GM19240 (cell line): Measurements from ENCODE around the gene HOXC5.
"Not testable (repeated sequence)": the region's sequence is repeated elsewhere in the genome, so short reads cannot be mapped to it uniquely, and the experiment has no call there.

Experiments
- DNase-seq: peaks from one replicate; pipeline ENCODE4 v3.0.0; 2011; ENCODE audit warnings: low spot score; ENCODE audit not compliant: insufficient read length

The HOXC5 gene

DNA sequence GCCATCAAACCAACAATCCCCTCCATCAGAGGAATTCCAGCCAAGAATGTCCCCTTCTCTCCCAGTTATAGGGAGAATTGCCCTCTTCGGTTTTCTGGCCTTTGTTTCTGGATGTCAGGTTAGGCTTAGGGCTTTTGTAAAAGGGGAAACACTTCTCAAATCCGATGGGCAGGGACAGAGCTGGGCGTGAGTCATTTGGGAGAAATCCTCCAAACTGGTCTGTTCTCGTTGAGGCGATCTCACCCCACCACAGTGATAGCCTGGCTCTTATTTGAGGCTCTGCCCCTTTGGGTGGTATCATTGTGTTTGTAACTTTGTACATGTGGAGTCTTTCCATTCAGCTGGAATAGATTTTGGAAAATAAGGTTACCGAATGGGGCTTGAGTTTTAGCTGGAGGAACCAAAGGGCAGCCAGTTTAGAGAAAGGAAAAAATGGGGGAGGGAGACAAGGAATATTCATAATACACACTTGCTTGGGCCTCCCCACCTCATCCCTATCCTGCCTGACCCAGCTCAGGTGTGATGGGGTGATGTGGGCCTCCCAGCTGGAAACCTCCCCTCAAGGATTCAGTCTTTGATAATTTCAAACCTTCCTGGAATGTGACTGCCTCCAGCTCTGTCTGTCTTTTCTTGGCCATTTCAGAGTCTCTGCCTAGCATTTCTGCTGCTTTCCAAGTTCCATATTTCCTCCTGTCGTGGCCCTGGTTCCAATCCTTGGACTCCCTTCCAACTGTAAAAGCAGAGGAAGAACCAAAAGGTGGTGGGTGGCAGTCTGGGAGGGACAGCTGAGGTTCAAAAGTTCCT, 28.3 kb downstream of the HOXC5 start:
- DNase-seq: no peak

DNA sequence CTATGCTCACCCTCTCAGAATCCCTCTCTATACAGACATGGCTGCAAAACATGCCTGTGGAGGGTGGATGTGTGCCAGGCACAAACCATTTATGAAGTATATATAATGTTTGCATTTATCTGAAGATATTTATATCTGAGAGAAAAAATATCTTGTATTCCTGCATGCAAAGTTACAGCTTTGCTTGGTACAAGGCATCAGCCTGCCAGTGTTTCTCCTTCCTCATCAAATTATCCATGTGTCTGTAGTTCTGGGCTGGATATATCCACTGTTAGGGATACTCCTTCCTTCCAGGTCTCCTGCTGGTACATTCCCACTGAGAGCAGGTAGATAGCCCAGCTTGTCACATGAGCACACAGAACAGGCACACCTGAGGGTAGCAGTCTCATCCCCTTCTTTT, 32.8 kb downstream of the HOXC5 start:
- no peak for DNase-seq

DNA sequence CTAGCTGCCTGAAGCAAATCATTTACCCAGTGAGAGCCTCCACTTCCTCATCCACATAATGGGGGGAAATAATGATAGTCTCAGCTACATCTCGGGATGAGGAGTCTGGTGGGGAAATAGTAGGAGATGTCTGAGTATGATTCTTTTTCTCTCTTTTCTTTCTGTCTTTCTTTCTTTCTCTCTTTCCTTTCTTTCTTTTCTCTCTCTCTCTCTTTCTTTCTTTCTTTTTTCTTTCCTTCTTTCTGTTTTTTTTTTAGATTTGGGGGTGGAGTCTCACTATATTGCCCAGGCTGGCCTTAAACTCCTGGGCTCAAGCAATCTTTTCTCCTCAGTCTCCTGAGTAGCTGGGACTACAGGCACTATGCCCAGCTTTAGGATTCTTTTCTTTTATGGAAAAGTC, 33.6 kb downstream of the HOXC5 start:
- DNase-seq: no peak

DNA sequence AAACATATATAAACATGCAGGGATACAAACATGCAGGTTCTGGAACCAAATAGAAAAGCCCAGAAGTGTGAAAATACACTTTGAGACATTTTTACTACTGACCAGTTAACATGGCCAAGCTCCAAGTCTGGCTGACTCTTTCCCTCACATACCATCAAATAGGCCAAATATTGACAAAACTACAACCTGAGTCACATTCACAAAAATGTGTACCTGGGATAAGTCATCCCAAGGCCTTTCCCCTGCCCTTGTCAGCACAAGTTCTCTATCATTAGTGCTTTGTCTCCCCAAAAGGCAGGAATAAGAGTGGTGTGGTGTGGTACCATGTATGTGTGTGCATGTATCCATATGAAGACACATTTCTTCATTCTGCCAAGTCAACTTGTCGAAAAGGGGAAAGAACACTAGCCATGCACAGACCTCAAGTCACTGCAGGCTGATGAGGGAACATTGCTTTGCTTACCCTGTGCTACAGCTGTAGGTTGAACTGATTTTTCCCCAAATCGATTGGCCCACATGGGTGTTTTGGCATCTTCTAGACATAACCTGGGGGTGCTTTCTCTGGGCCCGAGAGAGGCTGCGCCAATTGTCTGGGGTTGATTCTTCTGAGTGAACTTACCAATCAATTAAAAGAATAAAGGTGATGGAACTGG, 35.7 kb downstream of the HOXC5 start:
- DNase-seq: no peak

DNA sequence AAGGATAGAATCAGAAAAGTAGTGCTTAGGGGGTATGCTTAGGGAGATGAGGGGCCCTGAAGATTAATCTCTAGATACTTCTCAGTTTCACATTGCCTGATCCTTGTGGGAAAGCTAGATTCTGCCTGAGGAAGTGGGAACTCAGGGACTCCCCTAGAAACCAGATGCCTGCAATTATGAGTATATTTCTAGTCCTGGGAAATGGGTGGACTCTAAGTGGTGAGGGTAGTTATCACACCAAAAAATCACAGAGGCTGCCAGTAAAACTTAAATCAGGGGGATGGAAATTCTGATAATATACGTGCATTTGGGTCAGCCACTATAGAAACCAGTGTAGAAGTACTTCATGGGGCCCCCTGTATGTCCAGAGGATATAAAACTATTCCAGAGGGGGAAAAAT, 39.1 kb downstream of the HOXC5 start:
- no peak for DNase-seq

DNA sequence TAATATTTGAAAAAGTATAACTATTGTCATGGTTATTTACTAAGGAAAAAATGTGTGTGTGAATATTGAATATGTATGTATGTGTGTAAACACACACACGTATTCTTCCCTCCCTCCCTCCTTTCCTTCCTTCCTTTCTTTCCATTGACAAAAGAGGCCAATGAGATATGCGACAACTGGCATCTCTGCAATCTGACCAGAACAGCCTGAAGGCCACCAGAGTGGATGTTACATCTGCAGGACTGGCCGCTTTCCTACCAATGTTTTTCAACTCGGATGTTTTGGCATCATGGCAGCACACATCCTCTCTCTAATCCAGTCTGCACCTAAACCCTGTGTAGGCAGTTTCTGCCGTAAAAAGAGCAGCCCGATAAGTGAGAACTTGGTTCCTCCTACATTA, 41.5 kb downstream of the HOXC5 start:
- no peak for DNase-seq

DNA sequence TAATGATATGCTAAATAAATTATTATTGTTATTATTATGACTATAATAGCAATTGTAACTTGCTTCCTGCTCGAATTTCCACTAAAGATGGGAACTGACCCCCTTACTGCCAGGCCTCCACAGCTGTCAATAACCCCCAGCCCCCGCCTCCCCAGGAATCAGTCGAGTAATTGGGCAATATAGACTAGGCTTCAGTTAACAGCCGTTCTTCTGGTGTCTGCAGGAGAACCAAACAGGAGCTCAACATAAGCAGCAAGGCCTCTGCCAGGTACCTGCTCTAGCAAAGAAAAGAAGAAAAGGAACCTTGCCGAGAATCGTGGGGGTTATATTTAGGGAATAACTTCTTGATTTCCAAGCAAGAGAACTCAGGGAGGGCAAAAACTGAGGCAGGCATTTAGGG, 42.6 kb downstream of the HOXC5 start:
- no peak for DNase-seq

DNA sequence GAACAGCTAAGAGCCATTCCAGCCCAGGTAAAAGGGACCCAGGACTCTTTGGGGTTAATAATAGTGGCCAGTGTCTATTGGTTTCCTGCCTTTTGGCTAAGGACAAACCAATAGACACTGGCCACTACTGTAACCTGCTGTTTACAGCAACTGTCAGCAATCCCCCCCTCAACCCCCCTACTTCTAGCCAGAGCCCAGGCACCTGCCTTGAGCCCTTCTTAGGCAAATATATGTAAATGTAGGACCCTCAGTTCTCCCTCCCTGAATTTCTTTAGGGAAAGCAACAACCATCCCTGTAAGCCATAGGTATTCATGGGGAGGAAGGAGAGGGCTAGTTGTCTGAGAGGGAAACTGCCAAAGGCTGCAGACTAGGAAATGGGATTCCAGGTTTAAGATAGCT, 43.1 kb downstream of the HOXC5 start:
- no peak for DNase-seq

DNA sequence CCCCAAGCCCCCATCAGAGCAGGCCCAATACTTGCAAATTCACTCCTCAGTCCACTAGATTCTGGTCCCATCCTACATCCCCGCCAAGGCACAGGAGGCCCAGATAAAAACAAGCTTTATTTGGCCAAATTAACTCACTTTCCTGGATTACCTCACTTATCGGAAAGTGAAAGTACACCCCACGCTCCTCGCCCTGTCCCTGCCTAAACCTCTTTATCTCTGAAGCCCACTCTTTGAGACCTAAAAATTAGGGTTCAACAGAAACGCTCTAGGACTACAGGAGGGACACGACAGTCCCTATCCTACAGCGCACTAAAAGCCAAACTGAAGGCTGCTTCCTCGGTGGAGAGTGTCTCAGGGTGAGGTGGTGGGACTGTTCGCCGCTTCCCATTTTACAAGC, 45.0 kb downstream of the HOXC5 start:
- DNase-seq: not testable (repeated sequence)

DNA sequence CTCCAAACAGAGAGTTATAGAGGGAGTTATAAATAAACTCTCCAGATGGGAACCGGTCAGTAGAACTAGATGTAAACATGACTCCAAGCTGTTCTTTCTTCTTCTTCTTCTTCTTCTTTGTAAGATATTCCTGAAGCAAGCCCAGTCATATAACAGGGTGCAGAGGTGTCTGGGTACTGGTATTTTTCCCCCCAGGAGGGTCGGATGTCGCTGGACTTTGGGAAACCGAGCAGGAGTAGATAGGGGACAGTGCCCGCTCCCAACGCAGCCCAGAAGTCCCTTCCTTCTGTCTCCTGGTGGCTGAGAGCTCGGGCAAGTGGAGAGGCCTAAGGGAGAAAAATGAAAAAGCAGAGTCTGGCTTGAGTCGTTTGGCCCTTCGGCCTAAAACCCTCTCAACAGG, 46.3 kb downstream of the HOXC5 start:
- not testable (repeated sequence) for DNase-seq

DNA sequence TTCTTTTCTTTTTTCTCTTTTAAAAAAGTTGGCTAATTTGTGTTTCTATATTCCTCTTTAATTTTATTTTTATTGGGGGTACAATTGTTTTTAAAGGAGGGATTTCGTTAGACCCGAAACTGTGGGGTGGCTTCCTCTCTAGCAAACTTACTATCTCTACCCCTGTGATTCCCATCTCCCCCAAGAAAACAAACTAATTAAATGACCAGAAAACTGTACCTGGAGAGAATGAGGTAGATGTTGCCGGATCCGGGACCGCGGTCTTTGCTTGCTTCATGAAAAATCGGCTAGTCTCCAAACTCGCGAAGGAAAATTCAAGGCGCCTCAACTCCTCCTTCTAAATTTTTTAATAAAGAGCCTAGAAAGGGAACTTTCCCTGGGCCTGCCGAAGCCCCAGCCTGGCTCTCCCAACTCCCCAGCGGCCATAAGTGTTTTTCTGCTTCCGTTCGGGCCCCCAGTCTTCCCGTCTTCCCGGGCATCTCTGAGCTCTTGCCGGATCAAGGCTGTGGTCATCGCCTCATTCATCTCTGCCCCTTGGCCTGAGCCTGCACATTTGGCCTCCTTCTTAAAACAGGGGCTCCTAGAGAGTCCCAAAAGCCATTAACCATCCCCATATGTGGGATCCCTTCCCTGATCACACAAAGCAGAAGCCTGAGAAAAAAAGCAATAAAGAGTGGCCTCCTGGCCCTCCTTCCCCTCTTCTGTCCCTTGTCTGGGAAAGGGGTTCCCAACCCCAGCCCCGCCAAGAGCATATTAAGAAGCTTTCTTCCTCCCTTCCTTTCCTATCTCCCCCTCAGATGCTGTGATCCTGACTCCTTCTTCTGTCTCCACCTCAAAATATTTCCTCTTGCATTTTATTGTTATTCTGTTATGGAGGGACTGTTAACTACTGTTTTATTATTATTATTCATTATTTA, 47.4 kb downstream of the HOXC5 start:
- not testable (repeated sequence) for DNase-seq

DNA sequence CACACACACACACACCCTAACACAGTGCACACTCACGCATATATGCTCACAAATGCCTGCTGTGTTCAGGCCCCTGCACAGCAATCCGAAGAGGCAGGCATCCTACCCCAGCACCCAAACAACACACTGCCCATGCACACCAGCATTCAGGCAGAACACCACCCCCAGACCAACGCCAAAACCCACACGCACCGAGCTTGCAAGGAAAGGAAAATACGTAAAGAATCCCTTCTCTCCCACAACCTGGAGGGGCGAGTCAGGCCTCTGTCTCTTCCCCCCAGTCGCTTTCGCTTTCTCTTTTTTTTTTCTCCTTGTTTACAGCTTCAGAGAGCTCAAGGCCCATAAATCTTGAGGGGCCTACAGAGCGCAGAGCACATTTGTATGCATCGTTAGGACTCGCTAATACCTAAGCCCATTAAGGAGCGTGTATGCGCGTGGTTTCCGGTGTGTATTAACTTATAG, 48.2 kb downstream of the HOXC5 start:
- DNase-seq: peak; percentile 38

DNA sequence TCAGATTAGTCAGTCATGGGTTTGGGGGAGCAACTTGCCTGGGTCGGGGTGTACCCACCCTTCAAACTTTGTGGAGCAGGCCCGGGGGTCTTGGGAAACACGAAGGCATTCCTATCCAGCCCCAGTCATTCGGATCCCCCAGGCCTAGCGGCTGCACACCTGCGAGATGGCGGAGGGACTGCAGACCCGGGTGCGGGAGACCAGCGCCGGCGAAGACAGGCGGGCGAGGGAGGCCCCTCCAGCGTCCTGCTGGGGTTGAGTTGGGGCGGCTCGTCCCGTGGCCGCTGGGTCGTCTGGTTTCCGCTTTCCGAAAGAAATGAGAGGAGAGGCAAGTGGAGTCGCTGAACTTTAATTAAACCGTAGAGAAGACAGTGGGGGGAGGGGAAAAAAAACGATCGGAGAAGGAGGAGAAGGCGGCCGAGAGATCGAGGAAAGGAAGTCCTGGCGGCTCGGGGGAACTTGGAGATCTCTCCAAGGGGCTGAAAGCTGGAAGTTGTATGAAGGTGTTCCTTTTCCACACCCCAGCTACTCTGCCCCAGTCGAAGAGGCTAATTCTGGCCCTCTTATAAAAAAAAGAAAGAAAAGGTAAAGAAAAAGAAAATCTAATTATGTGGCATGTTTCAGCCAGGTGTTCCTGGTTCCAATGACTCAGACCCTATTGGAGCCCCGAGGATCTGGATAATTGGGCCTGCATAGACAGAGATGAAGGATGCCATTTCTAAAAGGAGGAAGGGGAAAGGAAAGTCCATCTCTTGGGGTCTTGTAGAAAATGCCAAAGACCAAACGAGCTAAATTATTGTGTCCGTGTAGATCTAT, 48.9 kb downstream of the HOXC5 start:
- DNase-seq: not testable (repeated sequence)

DNA sequence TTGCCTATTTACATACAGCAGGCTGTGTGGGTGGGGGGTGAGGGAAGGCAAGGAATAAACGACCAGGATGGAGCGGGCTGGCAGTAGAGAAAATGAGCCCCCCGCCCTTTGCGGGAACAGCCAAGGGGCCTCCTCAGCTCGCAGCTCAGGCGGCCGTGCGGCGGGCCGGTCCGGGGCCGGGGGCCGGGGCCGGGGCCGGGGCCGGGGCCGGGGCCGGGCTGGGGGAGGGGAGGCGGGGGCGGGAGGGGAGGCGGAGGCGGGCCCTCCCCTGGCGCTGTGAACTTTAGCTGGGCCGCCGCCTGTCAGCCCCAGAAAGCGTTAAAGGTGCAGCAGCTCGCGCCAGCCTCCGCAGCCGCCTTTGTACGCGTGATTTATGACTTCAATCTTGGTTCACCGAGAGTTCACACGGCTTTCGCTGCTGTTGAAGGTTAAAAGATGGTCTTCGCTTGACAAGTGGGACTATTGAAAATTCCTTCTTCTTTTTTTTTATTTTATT, 49.6 kb downstream of the HOXC5 start:
- no peak for DNase-seq
